ENCODE measurements around the gene ALCAM. TPM values are rescaled to one million over a fixed set of nuclear protein-coding genes. Genes with fewer than 3 reads are reported as not detected.
A peak's percentile ranks its signal among the peaks of the same experiment; 100 is the strongest.

The ALCAM gene
- polyA plus RNA-seq, 12 donors: 9.3 to 95.1 (median 13.1) TPM; not detected in 1

DNA sequence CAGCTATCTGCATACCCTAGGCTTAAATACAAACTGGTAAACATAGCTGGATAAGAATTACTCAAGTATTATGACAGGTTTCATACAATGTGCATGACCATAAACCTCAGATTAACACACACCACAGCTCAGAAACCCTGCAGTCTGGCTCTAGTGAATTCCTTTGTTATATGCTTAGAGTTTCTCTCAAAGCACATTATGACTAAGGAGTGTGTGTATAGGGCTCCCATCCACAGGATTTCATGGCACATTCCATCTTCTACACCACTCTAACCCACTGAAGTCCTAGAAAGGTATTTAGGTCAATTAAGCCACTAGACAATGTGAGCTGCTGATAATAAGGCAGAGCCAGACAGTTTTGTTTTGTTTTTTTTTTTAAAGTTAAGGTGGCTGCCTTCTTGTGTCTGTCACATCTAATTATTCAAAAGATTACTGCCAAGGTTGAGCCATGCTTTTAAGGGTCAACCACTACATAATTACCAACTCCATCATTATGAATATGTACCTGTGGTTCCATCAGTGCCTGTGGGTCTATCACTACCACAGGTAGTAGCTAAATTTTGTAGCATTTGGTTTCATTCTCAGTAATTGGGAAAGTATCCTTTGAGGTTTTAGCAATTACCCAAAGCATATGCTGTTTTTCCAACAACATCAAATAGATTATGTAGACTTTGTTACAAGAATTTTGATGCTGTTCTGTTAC lies 107.0 kb downstream of the ALCAM start:
- no peak for DNase-seq

DNA sequence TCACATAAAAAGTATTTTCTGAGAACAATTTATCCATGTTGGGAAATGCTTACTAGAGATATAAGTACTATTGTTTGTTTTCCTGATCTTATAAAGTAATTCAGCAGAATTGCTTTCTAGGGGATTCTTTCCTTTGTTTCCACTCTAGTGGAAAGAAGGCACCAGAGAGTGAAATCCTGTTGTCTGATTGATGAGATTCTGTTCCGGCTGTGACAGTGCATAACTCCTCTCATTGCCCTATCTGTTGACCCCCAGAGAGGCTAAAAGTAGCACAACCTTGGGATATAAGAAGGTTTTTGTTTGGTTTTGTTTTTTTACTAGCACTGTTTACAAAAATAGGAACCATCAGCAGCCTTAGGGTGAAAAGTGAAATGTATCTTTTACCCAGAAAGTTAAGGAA lies 114.1 kb downstream of the ALCAM start:
- DNase-seq: no peak

DNA sequence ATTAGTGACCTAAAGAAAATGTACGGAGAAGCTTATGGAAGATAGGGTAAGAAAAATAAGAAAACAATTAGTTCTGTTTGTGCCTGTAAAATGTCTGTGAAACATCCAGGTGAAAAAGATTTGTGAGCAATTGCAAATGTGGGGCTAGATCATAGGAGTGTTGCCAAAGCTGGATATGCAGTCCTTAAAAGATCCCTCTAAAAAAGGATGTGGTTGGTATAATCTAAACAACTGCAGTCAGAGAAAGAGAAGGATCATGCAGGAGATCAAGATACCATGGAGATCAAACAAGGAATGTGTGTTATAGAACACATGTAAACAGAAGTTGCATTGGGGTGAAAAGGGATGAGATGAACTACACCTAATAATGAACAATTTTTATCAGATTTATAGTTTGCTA lies 116.8 kb downstream of the ALCAM start:
- no peak for DNase-seq

DNA sequence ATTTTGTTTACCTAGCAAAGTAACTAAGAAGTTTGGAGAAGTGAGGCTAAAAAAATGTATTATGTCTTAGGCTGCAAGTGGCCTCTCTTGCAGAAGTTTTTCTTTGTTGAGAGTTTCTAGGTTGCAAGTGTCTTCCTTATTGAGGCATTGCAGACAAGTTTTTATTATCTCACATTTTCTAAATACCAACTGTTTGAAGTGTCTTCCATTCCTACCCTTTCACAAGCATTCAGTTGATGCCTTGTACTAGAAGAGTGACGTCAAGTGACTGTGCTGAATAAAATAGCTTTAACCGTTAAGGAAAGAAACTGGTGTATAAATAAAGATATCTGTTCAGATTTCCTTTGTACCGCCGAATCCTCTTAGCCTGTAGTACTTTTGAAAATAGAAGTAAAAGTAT lies 123.3 kb downstream of the ALCAM start:
- DNase-seq: no peak

DNA sequence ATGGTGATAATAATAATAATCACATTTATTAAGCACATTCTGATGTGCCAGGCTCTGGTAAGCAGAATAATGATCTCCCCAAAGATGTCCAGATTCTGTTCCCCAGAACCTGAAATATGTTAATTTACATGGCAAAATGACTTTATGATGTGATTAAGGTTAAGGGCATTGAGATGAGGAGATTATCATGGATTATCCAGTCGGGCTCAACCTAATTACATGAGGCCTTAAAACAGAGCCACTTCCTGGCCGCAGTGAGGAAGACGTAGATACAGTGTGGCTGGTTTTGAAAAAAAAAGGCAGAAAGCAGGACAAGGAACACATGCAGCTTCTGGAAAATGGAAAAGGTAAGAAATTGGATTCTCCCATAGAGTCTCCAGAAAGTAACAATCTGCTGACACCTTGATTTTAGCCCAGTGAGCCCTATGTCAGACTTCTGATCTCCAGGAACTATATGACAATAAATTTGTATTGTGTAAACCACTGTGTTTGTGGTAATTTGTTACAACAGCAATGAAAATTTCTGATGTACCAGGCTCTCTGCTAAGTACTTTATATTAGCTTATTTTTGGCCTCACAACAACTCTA lies 126.7 kb downstream of the ALCAM start:
- no peak for DNase-seq

DNA sequence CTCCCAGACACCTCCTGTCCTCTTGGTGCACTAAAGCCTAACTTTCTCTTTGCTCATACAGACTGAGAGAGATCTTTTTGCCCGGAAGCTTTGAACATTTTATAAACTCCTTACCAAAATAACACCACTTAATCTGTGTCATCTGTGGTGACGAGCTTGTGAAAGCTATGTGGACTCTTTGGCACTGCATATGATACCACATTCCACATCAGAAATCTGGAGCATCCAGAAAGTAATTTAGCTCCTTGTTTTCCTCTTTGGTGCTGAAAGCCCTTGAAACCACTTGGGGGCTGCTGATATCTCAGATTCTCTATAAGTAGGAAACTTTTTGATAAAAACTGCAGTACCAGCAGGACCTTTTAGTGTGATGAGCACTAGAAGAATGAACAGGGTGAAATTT lies 128.3 kb downstream of the ALCAM start:
- DNase-seq: no peak

DNA sequence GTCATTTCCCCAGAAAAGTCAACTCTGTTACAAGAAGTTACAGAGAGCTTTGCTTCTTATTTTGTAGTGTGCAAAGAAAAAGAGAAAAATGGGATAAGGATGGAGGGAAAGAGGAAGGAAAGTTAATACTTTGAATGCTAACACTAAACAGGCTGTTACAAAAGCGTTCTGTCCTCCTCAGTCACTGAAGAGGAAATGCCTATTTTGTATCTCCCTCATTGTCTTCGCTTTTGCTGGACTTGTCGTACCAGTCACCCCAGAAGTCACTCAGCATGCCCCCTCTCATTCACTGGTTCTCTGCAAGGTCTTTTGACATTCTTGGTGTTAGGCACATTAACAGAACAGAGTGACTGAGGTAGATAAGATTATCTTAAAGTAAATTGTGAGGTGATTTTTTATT lies 129.6 kb downstream of the ALCAM start:
- no peak for DNase-seq

DNA sequence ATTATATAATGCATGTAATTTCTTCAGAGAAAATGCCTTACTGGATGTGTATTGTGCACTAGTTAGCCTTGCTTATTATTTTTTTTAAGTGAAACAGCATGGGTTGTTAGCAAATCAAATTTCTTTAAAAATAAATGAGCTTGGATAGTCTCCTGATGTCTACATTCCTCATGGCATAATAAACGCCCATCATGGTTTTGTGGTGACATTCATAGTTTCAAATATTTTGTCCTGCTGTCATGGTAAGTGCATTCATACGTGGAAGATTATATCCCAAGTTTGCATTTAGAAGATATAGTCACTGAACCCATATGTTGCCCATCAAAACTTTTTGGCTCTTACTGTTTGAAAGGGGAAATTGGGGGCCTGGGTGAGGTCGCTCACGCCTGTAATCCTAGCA lies 130.7 kb downstream of the ALCAM start:
- DNase-seq: no peak

DNA sequence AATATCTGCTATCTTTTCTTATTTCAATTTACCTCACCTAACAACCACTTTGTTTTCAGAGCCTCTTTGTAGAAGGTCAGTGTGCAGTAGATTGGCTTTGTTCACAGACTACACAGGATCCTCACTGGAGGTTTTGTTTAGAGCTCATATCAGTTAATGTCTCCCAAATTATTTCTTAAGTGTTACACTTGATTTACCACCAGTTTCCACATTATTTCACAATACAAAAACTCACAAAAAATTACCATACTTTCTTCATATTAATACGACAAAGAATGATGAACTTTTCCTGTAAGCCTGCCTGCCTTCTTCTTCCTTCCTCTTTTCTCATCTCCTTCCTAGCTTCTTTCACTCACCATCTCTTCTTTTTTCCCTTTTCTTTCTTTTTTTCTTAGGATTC lies 133.3 kb downstream of the ALCAM start:
- DNase-seq: no peak

DNA sequence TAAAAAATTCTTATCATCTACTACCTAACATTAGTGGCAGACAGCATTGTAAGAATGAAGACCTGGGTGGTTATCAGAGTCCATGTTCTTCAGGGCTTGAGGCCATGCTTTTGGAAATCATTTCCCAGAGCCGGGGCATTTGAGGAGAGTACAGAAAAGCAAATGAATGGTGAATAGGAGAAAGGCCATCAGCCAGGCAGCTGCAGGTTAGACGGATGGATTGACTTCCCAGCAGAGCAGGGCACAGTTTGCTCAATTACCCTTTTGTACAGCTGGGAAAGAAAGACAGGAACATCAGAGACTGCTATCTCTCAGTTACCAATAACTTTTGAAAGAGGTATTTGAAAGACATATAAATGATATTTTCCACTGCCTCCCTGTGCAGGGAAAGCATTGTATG lies 135.6 kb downstream of the ALCAM start:
- no peak for DNase-seq

DNA sequence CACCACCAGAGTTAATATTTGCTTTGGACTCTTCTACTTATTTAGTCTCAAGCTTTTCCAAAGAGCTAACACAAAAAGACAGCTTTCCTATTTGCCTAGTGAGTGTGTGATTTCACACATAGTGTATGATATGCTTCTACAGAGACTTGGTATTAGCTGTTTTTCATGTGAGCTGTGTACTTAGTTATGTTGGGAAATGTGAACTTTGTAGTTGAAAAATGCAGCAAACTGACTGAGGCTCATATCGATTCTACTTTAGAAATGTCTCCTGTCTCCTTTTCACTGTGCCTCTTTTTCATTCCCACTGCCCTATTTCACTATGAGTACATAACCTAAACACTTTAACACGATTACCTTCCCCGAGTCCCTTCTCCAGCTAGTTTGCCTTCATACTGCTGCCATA lies 136.5 kb downstream of the ALCAM start:
- DNase-seq: no peak

DNA sequence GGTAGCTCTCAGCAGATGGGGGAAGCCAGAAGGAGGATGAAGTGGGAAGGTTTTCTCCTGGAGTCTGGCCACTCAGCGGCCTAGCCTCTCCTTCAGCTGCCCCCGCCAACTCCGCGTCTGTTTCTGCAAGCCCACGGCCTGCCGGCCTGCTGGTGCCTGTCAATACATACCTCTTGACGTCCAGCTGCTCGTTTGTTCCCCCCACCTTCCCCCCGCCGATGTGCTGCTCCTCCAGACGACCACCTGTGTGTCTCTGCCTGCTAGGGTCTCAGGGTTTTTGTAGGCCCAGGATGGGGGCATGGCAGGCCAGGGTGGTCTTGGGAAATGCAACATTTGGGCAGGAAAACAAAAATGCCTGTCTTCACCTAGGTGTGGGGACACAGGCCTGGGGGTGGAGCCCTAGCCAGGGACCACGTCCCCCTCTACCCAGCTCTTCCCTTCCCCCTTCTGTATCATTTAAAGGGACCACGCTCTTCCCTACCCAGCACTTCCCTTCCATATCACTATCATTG lies 137.8 kb downstream of the ALCAM start:
- DNase-seq: no peak

DNA sequence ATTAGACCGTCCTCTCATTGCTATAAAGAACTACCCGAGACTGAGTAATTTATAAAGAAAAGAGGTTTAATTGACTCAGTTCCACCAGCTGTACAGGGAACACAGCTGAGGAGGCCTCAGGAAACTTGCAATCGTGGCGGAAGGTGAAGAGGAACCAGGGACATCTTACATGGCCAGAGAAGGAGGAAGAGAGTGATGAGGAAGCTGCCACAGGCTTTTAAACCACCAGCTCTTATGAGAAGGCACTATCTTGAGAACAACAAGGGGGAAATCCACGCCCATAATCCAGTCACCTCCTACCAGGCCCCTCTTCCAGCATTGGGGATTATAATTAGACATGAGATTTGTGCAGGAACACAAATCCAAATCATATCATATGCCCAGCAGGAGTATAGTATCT lies 138.5 kb downstream of the ALCAM start:
- DNase-seq: no peak

DNA sequence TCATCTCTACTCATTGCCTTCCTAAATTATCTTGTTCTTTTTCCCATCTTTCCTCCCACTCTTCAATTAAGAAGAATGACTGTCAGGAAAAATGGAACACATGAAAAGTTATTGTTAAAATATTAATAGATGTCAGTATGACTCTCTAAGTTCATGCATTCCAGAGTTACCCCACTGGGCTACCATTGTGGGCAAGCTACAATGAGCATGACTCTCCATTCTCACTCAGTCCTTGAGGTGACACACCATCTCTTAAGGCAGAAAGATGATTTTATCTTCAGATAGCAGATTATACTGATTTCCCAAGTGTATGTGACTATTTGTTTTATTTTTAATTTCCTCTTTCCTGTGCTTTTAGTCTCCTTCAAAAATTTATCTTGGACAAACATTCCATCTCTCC lies 144.3 kb downstream of the ALCAM start:
- no peak for DNase-seq

DNA sequence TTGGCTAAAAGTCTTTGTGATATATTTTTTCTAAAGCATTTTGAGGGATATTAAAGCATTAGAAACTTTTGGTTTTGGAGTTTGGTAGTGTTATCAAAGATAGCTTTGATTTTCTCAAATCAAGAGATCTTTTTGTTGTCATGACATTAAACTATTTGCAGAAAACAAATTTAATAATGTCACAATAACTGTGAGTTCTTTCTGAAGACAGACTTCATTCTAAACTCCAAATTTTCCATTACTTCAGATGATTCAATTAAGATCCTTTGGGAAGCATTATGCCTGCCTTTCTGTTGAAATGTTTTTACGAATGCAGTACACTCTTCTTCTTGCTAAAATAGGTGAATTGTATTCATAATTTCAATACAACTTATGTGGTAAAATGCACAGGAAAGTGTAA lies 145.4 kb downstream of the ALCAM start:
- peak; percentile 14 for DNase-seq

DNA sequence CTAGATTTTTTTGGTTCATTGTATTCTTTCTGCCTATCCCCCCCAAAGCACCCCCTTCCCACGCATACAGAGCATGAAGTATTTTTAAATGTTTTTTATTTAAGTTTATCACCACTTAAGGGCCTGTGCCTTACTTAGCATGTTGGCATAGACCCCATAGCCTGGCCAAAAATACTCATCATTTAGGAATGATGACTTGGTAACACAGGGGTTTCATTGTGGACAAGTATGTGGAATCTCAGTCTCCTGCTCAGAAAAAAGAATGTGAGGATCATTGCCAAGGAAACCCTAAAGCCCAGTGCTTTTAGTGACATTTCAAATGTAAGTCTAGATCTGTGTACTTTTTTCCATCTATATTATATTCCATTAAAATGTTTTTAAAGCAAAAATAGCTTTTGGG lies 146.3 kb downstream of the ALCAM start:
- DNase-seq: no peak

DNA sequence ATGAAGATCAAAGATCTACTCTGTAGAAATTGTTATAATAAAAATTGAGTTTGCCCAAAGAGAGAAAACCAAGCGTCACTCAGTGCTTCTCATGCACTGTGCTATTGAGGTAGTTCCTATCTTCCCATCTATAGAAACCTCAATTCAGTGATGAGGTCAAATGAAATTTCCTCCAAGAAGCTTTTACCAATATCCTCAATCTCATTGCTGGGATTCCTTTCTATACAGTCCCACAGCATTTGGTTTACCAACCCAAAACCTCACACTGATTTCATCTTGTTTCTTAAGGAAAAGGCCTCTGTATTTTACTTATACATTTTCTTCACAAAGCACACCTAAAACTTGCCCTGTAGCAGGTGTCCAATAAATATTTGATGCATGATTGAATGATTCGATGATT lies 147.2 kb downstream of the ALCAM start:
- no peak for DNase-seq

DNA sequence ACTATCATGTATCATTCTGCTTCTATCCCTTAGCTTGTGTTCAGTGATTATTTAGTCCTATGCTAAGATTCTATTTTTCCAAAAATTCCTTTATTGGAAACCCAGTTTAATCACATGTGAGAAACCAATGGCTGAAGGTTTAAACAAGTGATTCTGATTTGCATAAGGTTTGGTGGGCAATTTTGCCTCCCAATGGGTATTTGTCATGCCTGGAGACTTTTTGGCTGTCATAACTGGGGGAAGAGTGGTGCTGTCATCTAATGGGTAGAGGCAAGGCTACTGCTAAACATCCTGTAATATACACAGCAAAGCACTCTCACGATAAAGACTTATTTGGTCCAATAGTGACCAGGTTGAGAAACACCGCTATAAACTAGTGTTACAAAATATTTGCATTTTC lies 148.7 kb downstream of the ALCAM start:
- no peak for DNase-seq

DNA sequence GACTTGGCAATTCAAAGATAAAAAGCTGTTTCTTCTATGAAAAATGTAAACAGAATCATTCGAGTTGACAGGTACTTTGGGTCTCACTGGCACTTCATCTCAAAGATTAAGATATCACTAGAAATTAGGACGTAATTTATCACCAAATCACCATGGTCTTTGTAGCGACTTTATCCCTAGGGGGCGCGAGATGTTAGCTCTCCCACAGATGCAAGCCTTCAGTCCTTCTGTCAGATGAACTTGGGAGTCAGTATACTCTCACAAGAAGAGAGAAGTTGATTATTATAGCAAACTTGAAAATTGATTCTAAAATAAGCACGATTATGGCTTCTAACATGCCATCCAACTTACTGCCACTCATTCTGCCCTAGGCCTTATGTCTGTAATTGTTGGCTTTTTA lies 150.3 kb downstream of the ALCAM start:
- DNase-seq: no peak

DNA sequence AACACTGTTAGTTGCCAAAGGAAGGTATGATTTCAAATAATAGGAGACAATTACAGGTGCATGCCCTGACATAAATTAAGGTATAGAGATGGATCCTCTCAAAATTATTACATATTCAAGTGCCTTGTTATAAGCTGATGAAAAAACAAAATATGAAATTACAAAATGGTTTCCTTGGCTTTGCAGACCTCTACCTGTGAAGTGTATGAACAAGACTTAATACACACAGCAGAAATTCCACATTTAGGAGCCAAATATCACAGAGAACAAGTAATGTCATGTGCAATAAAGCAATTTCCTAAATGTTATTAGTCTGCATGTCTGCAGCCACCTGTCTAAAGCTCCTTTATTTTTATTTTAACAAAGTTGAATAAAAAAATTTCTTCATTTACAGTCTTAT lies 151.5 kb downstream of the ALCAM start:
- DNase-seq: no peak

DNA sequence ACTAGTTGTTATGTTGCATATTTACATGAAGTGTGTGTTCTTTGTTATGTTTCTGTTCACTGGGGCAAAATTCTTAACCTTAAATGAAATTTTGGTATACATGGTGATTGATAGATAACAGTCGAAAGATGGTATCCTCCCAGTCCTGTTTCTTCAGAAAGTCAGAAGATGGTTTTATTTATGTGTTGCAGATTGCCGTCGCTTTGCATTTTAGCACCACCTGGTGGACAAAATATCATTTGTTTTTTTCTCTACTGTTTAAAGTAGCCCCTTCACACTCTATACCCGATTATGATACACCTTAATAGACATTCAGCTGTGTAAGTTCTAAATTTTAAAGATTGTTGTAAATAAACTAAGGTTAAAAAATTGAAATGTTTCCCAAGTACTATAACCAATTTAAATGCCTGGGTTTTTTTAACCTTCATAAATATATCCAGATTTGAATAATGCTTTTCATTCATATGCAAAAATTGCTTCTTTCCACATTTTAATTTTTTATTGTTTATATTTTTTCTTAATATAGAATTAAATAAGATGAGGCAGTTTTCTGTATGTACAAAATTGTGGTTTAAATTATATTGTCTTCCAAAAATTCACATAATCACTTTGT lies 152.2 kb downstream of the ALCAM start:
- DNase-seq: peak; percentile 66

DNA sequence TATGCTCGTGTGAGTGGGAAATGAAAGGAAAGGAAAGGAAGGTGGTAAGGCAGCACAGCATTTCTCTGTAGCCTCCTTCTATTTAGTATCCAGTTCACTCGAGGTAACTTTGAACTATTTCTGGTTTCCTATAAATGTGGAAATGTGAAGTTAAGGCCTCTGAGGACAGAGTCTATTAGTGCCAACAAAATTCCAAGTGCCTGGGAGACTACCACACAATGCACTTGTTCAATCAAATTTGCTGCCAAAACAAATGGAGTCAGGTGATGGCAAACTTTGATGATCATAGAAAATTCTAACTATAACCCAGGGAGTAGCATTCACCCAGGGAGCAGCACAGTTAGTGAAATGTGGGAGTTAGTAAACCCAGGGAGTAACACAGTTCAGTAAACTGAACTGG lies 155.1 kb downstream of the ALCAM start:
- no peak for DNase-seq

DNA sequence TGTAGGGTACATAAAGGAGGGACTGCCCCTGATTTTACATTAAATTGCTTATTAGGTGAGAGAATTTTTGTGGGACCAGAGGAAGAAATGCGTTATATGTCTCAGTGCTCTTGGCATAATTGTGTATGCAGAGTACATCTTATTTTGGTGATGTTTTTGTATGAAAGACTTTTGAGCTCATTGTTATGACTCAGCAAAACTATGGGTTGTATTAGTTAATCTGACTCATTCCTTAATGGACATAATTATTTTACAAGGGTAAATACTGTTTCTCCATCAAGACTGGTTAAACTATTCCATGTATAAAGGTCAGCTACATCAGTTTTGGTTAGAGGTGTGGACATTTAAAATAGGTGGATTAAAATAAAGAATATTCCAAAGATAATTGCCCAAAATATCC lies 156.8 kb downstream of the ALCAM start:
- no peak for DNase-seq

DNA sequence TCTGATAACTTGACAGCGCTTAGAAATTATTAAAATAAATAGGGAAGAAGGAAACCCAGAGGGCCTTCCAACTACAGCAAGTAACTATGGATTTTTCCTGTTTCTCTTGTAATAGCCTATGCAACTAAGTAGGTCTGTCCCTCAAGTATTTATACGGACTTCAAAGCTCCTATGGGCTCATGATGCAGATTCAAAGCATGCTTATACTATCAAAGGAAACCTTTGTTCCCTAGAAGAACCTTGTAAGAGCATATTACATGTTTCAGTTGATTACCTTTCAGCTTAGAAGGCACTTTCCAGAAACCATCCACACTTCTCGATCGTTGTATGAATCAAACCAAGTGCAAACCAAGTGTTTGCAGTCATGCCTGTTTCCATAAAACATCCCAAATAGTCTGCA lies 158.8 kb downstream of the ALCAM start:
- DNase-seq: no peak
